GM12878 (cell line): ENCODE data around the gene GTF2IRD1. TPM values are rescaled to one million over a fixed set of nuclear protein-coding genes. Genes with fewer than 3 reads are reported as not detected.

Experiments used
- ATF2 ChIP-seq: IDR thresholded peaks from 2 replicates; pipeline ENCODE4 v1.6.1; 2012; ENCODE audit warnings: low read length, inconsistent platforms
- ATF7 ChIP-seq: fragments of 450-650 bp; IDR thresholded peaks from 2 replicates; pipeline ENCODE4 v1.6.1; 2016; ENCODE audit warnings: low read depth, mild to moderate bottlenecking
- FOXM1 ChIP-seq: IDR thresholded peaks from 2 replicates; pipeline ENCODE4 v1.6.1; 2012; ENCODE audit warnings: low read depth, mild to moderate bottlenecking, inconsistent platforms, low read length, moderate library complexity
- MAX ChIP-seq: IDR thresholded peaks from 2 replicates; pipeline ENCODE4 v1.6.1; 2012; ENCODE audit warnings: low read depth, low read length, improper control_type of control experiment
- NBN ChIP-seq: fragments of 450-650 bp; IDR thresholded peaks from 2 replicates; pipeline ENCODE4 v1.6.1; 2016
- POLR2AphosphoS2 ChIP-seq: IDR thresholded peaks from 2 replicates; pipeline ENCODE4 v1.6.1; 2011; ENCODE audit warnings: low read depth, mild to moderate bottlenecking, low read length, improper control_type of control experiment, moderate library complexity
- RELB ChIP-seq: fragments of 450-650 bp; IDR thresholded peaks from 2 replicates; pipeline ENCODE4 v1.6.1; 2017; ENCODE audit warnings: low read depth, mild to moderate bottlenecking, moderate library complexity
- TARDBP ChIP-seq: IDR thresholded peaks from 2 replicates; pipeline ENCODE4 v1.6.1; 2016; ENCODE audit warnings: borderline replicate concordance
- TBL1XR1 ChIP-seq: IDR thresholded peaks from 2 replicates; pipeline ENCODE4 v1.6.1; 2012; ENCODE audit warnings: low read depth, low read length, improper control_type of control experiment
- YBX1 ChIP-seq: fragments of 450-650 bp; IDR thresholded peaks from 2 replicates; pipeline ENCODE4 v1.6.1; 2016; ENCODE audit warnings: antibody characterized with exemption
- ZNF217 ChIP-seq: fragments of 450-650 bp; IDR thresholded peaks from 2 replicates; pipeline ENCODE4 v1.6.1; 2017; ENCODE audit warnings: antibody characterized with exemption, mild to moderate bottlenecking
- ZNF274 ChIP-seq: IDR thresholded peaks from one replicate; pipeline ENCODE4 v1.8.0; 2011; ENCODE audit not compliant: insufficient read length, insufficient read depth
- polyA plus RNA-seq, 11 experiments: library from polyadenylated mRNA; depleted of rRNA in 4 of 11; unstranded in 6 of 11; stranded (reverse) in 5 of 11; fragments of >200 nt; fragmentation: Nextera tagmentation in 4 of 11; fragmentation: Illumina TruSeq in 1 of 11; extraction: Ambion mirVana in 4 of 11; extraction: Trizol in 1 of 11; gene quantifications; 1 replicate in 1 of 11; 2 replicates in 10 of 11; pipeline versions ENCODE4 v1.2.1 to v1.2.3, GENCODE V29; 2011 to 2016; ENCODE audit warnings: inconsistent platforms in 2 of 11, missing spikeins in 2 of 11, low read depth in 1 of 11
- total RNA-seq, 4 experiments: library from RNA; depleted of rRNA in 3 of 4; stranded (reverse); fragments of >200 nt in 3 of 4; fragmentation: Illumina TruSeq in 1 of 4; extraction: Trizol in 1 of 4; gene quantifications; 2 replicates each; pipeline versions ENCODE4 v1.2.1 to v1.2.3, GENCODE V29; 2013 to 2021
- TF ChIP-seq, protein P1 (sequence below): fragments of 450-650 bp; IDR thresholded peaks from 2 replicates; pipeline ENCODE4 v1.6.1; 2018; ENCODE audit warnings: mild to moderate bottlenecking, low read depth, moderate library complexity; ENCODE audit not compliant: partially characterized antibody

The GTF2IRD1 gene
- total and polyA plus RNA-seq, 10 of the 15 experiments (the other 5 are each of a cell fraction or from before 2014, with no cell fraction given): 0.48 to 3.0 (median 1.3) TPM

- TF ChIP-seq ZNF217: no peak
- TF ChIP-seq ATF7: no peak
- TF ChIP-seq, protein P1, sequence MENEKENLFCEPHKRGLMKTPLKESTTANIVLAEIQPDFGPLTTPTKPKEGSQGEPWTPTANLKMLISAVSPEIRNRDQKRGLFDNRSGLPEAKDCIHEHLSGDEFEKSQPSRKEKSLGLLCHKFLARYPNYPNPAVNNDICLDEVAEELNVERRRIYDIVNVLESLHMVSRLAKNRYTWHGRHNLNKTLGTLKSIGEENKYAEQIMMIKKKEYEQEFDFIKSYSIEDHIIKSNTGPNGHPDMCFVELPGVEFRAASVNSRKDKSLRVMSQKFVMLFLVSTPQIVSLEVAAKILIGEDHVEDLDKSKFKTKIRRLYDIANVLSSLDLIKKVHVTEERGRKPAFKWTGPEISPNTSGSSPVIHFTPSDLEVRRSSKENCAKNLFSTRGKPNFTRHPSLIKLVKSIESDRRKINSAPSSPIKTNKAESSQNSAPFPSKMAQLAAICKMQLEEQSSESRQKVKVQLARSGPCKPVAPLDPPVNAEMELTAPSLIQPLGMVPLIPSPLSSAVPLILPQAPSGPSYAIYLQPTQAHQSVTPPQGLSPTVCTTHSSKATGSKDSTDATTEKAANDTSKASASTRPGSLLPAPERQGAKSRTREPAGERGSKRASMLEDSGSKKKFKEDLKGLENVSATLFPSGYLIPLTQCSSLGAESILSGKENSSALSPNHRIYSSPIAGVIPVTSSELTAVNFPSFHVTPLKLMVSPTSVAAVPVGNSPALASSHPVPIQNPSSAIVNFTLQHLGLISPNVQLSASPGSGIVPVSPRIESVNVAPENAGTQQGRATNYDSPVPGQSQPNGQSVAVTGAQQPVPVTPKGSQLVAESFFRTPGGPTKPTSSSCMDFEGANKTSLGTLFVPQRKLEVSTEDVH: no peak
- no peak for TF ChIP-seq NBN
- peak; percentile 76 for TF ChIP-seq MAX
- no peak for TF ChIP-seq FOXM1
- TF ChIP-seq POLR2AphosphoS2: no peak
- no peak for TF ChIP-seq TARDBP
- no peak for TF ChIP-seq TBL1XR1
- no peak for TF ChIP-seq ATF2
- 0 out of 2 replicates have a peak, but pooled peaks have one; percentile 22 for TF ChIP-seq RELB
- no peak for TF ChIP-seq YBX1
- TF ChIP-seq ZNF274: no peak
These were observed 163.6 kb downstream of the GTF2IRD1 start (continued) for GRCh38 chr7:74617180-74617744.
